Loucy (cell line): ENCODE data around the gene CPAMD8.

Experiments
- EZH2phosphoT487 ChIP-seq: fragments of 200-600 bp; IDR thresholded peaks from 2 replicates; pipeline ENCODE4 v1.6.1; 2018; ENCODE audit warnings: antibody characterized with exemption, mild to moderate bottlenecking, moderate library complexity, borderline replicate concordance
- TF ChIP-seq, protein P1 (sequence below): fragments of 200-600 bp; sonication (generic); conservative IDR thresholded peaks from 2 replicates; pipeline ENCODE4 v1.5.1; 2014; ENCODE audit warnings: mild to moderate bottlenecking, antibody characterized with exemption, low read length

- TF ChIP-seq, protein P1, sequence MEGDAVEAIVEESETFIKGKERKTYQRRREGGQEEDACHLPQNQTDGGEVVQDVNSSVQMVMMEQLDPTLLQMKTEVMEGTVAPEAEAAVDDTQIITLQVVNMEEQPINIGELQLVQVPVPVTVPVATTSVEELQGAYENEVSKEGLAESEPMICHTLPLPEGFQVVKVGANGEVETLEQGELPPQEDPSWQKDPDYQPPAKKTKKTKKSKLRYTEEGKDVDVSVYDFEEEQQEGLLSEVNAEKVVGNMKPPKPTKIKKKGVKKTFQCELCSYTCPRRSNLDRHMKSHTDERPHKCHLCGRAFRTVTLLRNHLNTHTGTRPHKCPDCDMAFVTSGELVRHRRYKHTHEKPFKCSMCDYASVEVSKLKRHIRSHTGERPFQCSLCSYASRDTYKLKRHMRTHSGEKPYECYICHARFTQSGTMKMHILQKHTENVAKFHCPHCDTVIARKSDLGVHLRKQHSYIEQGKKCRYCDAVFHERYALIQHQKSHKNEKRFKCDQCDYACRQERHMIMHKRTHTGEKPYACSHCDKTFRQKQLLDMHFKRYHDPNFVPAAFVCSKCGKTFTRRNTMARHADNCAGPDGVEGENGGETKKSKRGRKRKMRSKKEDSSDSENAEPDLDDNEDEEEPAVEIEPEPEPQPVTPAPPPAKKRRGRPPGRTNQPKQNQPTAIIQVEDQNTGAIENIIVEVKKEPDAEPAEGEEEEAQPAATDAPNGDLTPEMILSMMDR, result no peak
- no peak for TF ChIP-seq EZH2phosphoT487
These were observed 140.2 kb downstream of the CPAMD8 start for GRCh38 chr19:16886305-16886880.
